ENCODE results near the gene CDHR2. TPM values are rescaled to one million over a fixed set of nuclear protein-coding genes. Genes with fewer than 3 reads are reported as not detected.

CDHR2 gene
- total RNA-seq, 4 donors from 2014 or later, result not detected

GRCh38 chr5:176629317-176629852 lies 80.2 kb downstream of the CDHR2 start:
- H3K27ac ChIP-seq, result no peak overlapping the region
- peak overlapping the region in 1 of 4 donors; percentile 46 for H3K4me3 ChIP-seq
- WGBS, 2 donors, result 5% methylated on average over 26 to 34 of the region's 34 CpGs
- no peaks in the 10 kb centered on the region for H3K9me3 ChIP-seq
- H3K36me3 ChIP-seq, result no peaks in the 10 kb centered on the region
- no peak for DNase-seq (ENCODE audit: low spot score in 2 of 2)
- H3K27me3 ChIP-seq, result peaks cover 0 to 94% of the 10 kb centered on the region in 2 donors
- peaks cover 0 to 20% (median 6%) of the 10 kb centered on the region in 4 donors for H3K4me1 ChIP-seq
- TF ChIP-seq EP300 (IDR thresholded peaks at IDR 0.05) (no peak), POLR2A (IDR thresholded peaks at IDR 0.05) (no peak), CTCF (IDR thresholded peaks at IDR 0.05) (no peak)

GRCh38 chr5:176629853-176630680 lies 80.9 kb downstream of the CDHR2 start, which contains the start of the genes EIF4E1B and SNCB:
Gene EIF4E1B, plus strand, starts transcription at chr5:176630675. Its CDS starts 12,113 bp downstream, at chr5:176642788.
Gene SNCB, minus strand, starts transcription at chr5:176630534. Its CDS starts 880 bp downstream, at chr5:176629654.
- peaks cover 0 to 20% (median 6%) of the 10 kb centered on the region in 4 donors for H3K4me1 ChIP-seq
- peak within 1 kb of the TSS in 3 of 4 donors; percentile 2 to 46 (median 32) for H3K4me3 ChIP-seq
- peaks cover 0 to 87% of the 10 kb centered on the region in 2 donors for H3K27me3 ChIP-seq
- TF ChIP-seq CTCF (IDR thresholded peaks at IDR 0.05) (no peak), EP300 (IDR thresholded peaks at IDR 0.05) (no peak), POLR2A (IDR thresholded peaks at IDR 0.05) (no peak)
- H3K36me3 ChIP-seq, result no peaks in the 10 kb centered on the region
- WGBS, 2 donors, result 2% methylated on average over 55 to 75 of the region's 94 CpGs
- no peak within 1 kb of the TSS for H3K27ac ChIP-seq
- H3K9me3 ChIP-seq, result no peaks in the 10 kb centered on the region
- DNase-seq (ENCODE audit: low spot score in 2 of 2), result no peak

- no peak overlapping the region for H3K27ac ChIP-seq
- no peak for DNase-seq (ENCODE audit: low spot score in 2 of 2)
- H3K36me3 ChIP-seq, result no peaks in the 10 kb centered on the region
- H3K4me1 ChIP-seq, result peaks cover 0 to 20% (median 6%) of the 10 kb centered on the region in 4 donors
- WGBS, 2 donors, result 7 to 9% methylated on average over 15 to 20 of the region's 20 CpGs
- no peaks in the 10 kb centered on the region for H3K9me3 ChIP-seq
- peak overlapping the region in 3 of 4 donors; percentile 2 to 46 (median 32) for H3K4me3 ChIP-seq
- TF ChIP-seq EP300 (IDR thresholded peaks at IDR 0.05) (no peak), CTCF (IDR thresholded peaks at IDR 0.05) (no peak), POLR2A (IDR thresholded peaks at IDR 0.05) (no peak)
- H3K27me3 ChIP-seq, result peaks cover 0 to 81% of the 10 kb centered on the region in 2 donors
Observed at GRCh38 chr5:176630681-176631222, 81.6 kb downstream of the CDHR2 start.

GRCh38 chr5:176631383-176632200 lies 82.5 kb downstream of the CDHR2 start:
- Histone ChIP-seq H3K27ac (no peak overlapping the region), H3K4me1 (peaks cover 0 to 20% (median 6%) of the 10 kb centered on the region in 4 donors), H3K36me3 (no peaks in the 10 kb centered on the region), H3K4me3 (no peak overlapping the region), H3K27me3 (peaks cover 0 to 72% of the 10 kb centered on the region in 2 donors), H3K9me3 (no peaks in the 10 kb centered on the region)
- 76 to 80% methylated on average over 7 of the region's 7 CpGs for WGBS, 2 donors
- DNase-seq (ENCODE audit: low spot score in 2 of 2), result no peak
- TF ChIP-seq POLR2A (IDR thresholded peaks at IDR 0.05) (no peak), EP300 (IDR thresholded peaks at IDR 0.05) (no peak), CTCF (IDR thresholded peaks at IDR 0.05) (no peak)

Data from tibial nerve (tissue), 4 donors.